Gastroesophageal sphincter (tissue), 3 donors: ENCODE data around the gene NUP153.

Experiments
- POLR2AphosphoS5 ChIP-seq: sonication (generic); formaldehyde crosslinking; IDR thresholded peaks from one replicate; pipeline ENCODE4 v1.6.1; 2017; ENCODE audit warnings: antibody characterized with exemption
- TF ChIP-seq, protein P1 (sequence below), 4 experiments: fragments of 200-600 bp in 2 of 4; fragments of 450-650 bp in 2 of 4; sonication (generic) in 1 of 4; IDR thresholded peaks; one replicate each; pipeline ENCODE4 v1.5.1; 2017 to 2019; ENCODE audit warnings: antibody characterized with exemption in 4 of 4, mild to moderate bottlenecking in 2 of 4, moderate library complexity in 2 of 4

GRCh38 chr6:17710331-17710730, 3.6 kb upstream of the NUP153 start:
- TF ChIP-seq, protein P1, sequence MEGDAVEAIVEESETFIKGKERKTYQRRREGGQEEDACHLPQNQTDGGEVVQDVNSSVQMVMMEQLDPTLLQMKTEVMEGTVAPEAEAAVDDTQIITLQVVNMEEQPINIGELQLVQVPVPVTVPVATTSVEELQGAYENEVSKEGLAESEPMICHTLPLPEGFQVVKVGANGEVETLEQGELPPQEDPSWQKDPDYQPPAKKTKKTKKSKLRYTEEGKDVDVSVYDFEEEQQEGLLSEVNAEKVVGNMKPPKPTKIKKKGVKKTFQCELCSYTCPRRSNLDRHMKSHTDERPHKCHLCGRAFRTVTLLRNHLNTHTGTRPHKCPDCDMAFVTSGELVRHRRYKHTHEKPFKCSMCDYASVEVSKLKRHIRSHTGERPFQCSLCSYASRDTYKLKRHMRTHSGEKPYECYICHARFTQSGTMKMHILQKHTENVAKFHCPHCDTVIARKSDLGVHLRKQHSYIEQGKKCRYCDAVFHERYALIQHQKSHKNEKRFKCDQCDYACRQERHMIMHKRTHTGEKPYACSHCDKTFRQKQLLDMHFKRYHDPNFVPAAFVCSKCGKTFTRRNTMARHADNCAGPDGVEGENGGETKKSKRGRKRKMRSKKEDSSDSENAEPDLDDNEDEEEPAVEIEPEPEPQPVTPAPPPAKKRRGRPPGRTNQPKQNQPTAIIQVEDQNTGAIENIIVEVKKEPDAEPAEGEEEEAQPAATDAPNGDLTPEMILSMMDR (IDR thresholded peaks at IDR 0.05) = no peak
- no peak for TF ChIP-seq POLR2AphosphoS5
